Measurements from ENCODE around the gene CDH13. TPM values are rescaled to one million over a fixed set of nuclear protein-coding genes. Genes with fewer than 3 reads are reported as not detected.

The CDH13 gene
- total and polyA plus RNA-seq, 4 donors, result 58.9 to 265 (median 158) TPM

DNA sequence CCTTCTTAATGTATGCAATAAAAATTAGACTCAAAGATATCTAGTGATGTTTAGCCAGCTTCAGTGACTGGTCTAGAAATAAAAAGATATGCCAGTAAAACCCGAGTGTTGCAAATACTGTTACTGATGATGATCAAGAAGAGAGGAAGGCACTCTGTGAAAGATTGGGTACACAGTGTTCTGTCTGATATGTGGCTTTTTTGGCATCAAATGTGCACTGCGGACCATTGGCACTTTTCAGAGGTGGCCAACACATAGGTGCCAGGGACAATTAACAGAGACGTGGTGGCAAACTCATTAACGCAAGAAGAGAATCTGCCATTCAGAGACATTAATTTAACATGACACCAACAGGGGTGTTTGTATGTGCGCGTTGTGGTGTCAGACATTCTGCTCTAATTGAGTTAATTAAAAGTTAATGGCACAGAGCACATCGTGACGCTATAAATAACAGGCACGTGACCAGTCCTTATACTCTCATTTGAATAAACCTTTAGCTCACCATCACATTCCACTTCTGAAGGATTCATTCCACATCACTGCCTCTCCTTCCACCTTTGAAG lies 631.7 kb downstream of the CDH13 start:
- WGBS, 2 donors, result 93 to 97% methylated on average over 9 of the region's 9 CpGs
- Histone ChIP-seq H3K27me3 (ENCODE audit: control insufficient read depth in 1 of 2, insufficient read depth in 2 of 2, low read length in 1 of 2) (no peaks in the 10 kb centered on the region), H3K27ac (ENCODE audit: low read depth in 1 of 2, low read length in 2 of 2) (no peak overlapping the region), H3K36me3 (ENCODE audit: control insufficient read depth in 1 of 2, insufficient read depth in 2 of 2, low read length in 1 of 2) (no peaks in the 10 kb centered on the region), H3K9me3 (ENCODE audit: control insufficient read depth, low read length) (no peaks in the 10 kb centered on the region), H3K4me1 (ENCODE audit: control insufficient read depth in 1 of 2, insufficient read depth in 2 of 2, low read length in 2 of 2) (no peaks in the 10 kb centered on the region), H3K4me3 (ENCODE audit: low read length in 2 of 2) (no peak overlapping the region)
- intact Hi-C loops (cut with DNase I), result no loop called here
- ATAC-seq (ENCODE audit: low FRiP score), result no peak
- DNase-seq, result no peak

GRCh38 chr16:83266848-83267553 lies 640.2 kb downstream of the CDH13 start:
- no peak for DNase-seq
- H3K9me3 ChIP-seq (ENCODE audit: control insufficient read depth, low read length), result no peaks in the 10 kb centered on the region
- no peak for ATAC-seq (ENCODE audit: low FRiP score)
- intact Hi-C loops (cut with DNase I), result no loop called here
- no peak overlapping the region for H3K27ac ChIP-seq (ENCODE audit: low read depth in 1 of 2, low read length in 2 of 2)
- no peak overlapping the region for H3K4me3 ChIP-seq (ENCODE audit: low read length in 2 of 2)
- H3K4me1 ChIP-seq (ENCODE audit: control insufficient read depth in 1 of 2, insufficient read depth in 2 of 2, low read length in 2 of 2), result peaks cover 0 to 2% of the 10 kb centered on the region in 2 donors
- WGBS, 2 donors, result 91 to 93% methylated on average over 7 of the region's 7 CpGs
- no peaks in the 10 kb centered on the region for H3K27me3 ChIP-seq (ENCODE audit: control insufficient read depth in 1 of 2, insufficient read depth in 2 of 2, low read length in 1 of 2)
- peaks cover 2 to 4% of the 10 kb centered on the region in 2 donors for H3K36me3 ChIP-seq (ENCODE audit: control insufficient read depth in 1 of 2, insufficient read depth in 2 of 2, low read length in 1 of 2)

- no peak for ATAC-seq (ENCODE audit: low FRiP score)
Observed at GRCh38 chr16:83268169-83268568, 641.4 kb downstream of the CDH13 start.

DNA sequence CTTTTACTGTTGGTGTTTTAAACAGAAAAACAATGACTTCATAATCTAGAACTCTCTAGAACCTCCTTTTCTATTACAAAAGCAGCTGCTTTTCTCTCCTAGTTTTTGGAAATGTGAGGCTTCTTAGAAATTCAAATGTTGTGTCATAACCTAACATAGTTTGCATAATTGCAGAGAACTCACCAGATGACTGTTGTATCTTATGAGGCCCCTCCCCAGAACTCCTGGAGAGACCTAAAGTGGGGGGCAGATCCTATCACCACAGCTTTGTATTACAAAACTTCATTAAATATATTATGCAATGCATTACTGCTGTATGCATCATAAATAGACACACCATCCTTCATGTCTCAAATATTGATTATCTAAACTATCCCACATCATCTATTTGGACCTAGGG lies 642.3 kb downstream of the CDH13 start:
- Histone ChIP-seq H3K27ac (ENCODE audit: low read depth in 1 of 2, low read length in 2 of 2) (no peak overlapping the region), H3K36me3 (ENCODE audit: control insufficient read depth in 1 of 2, insufficient read depth in 2 of 2, low read length in 1 of 2) (peaks cover 2 to 6% of the 10 kb centered on the region in 2 donors), H3K4me3 (ENCODE audit: low read length in 2 of 2) (no peak overlapping the region), H3K27me3 (ENCODE audit: control insufficient read depth in 1 of 2, insufficient read depth in 2 of 2, low read length in 1 of 2) (no peaks in the 10 kb centered on the region), H3K4me1 (ENCODE audit: control insufficient read depth in 1 of 2, insufficient read depth in 2 of 2, low read length in 2 of 2) (peaks cover 0 to 2% of the 10 kb centered on the region in 2 donors), H3K9me3 (ENCODE audit: control insufficient read depth, low read length) (no peaks in the 10 kb centered on the region)
- DNase-seq, result no peak
- no peak for ATAC-seq (ENCODE audit: low FRiP score)
- intact Hi-C loops (cut with DNase I), result no loop called here

More at GRCh38 chr16:83268169-83268568, 641.4 kb downstream of the CDH13 start:
- Histone ChIP-seq H3K27ac (ENCODE audit: low read depth in 1 of 2, low read length in 2 of 2) (no peak overlapping the region), H3K27me3 (ENCODE audit: control insufficient read depth in 1 of 2, insufficient read depth in 2 of 2, low read length in 1 of 2) (no peaks in the 10 kb centered on the region), H3K36me3 (ENCODE audit: control insufficient read depth in 1 of 2, insufficient read depth in 2 of 2, low read length in 1 of 2) (peaks cover 2 to 4% of the 10 kb centered on the region in 2 donors), H3K4me3 (ENCODE audit: low read length in 2 of 2) (no peak overlapping the region), H3K9me3 (ENCODE audit: control insufficient read depth, low read length) (no peaks in the 10 kb centered on the region), H3K4me1 (ENCODE audit: control insufficient read depth in 1 of 2, insufficient read depth in 2 of 2, low read length in 2 of 2) (peaks cover 0 to 2% of the 10 kb centered on the region in 2 donors)
- no peak for DNase-seq
- intact Hi-C loops (cut with DNase I), result no loop called here
- 50 to 56% methylated on average over 3 of the region's 3 CpGs for WGBS, 2 donors

DNA sequence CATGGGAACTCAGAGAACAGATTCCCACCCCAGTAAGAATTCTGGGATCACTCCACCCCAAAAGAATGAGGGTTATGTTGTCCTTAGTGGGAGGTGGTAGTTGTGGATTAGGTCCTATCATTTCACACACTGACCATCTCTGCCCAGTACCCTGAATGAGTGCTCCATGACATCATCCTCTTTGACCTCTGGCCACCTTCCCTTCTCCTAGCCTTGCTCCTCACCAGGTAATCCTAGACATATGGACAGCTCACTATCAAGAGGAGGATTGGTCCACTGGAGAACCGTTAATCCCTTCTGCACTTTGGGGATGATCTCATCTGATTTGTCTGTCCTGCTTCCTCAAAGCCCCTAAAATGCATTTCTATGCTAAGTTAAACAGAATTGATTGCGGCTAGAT lies 642.8 kb downstream of the CDH13 start:
- H3K9me3 ChIP-seq (ENCODE audit: control insufficient read depth, low read length), result no peaks in the 10 kb centered on the region
- H3K4me3 ChIP-seq (ENCODE audit: low read length in 2 of 2), result no peak overlapping the region
- peaks cover 0 to 2% of the 10 kb centered on the region in 2 donors for H3K4me1 ChIP-seq (ENCODE audit: control insufficient read depth in 1 of 2, insufficient read depth in 2 of 2, low read length in 2 of 2)
- H3K27me3 ChIP-seq (ENCODE audit: control insufficient read depth in 1 of 2, insufficient read depth in 2 of 2, low read length in 1 of 2), result no peaks in the 10 kb centered on the region
- peaks cover 2 to 6% of the 10 kb centered on the region in 2 donors for H3K36me3 ChIP-seq (ENCODE audit: control insufficient read depth in 1 of 2, insufficient read depth in 2 of 2, low read length in 1 of 2)
- intact Hi-C loops (cut with DNase I), result no loop called here
- no peak for DNase-seq
- no peak overlapping the region for H3K27ac ChIP-seq (ENCODE audit: low read depth in 1 of 2, low read length in 2 of 2)
- no peak for ATAC-seq (ENCODE audit: low FRiP score)
- WGBS, 2 donors, result 96 to 98% methylated on average over 2 of the region's 2 CpGs

DNA sequence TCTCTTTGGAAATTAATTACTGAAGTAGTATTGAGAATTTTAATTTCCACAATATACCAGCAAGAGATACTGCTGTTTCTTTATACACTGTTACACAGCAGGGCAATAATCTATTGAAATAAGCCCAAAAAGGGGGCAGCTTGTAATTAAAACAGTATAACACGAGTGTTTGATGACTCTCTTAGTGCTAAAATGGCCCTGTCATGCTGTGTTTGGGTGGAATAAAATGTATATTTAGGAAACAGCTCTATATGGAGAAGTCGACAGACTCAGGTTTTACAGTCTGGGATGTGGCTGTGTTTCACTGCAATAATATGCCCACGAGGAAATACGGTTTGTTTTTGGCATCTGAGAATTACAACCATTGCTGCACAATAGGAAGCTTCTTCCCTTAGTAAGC lies 643.3 kb downstream of the CDH13 start:
- DNase-seq (no peak), ATAC-seq (ENCODE audit: low FRiP score) (no peak)
- no peaks in the 10 kb centered on the region for H3K27me3 ChIP-seq (ENCODE audit: control insufficient read depth in 1 of 2, insufficient read depth in 2 of 2, low read length in 1 of 2)
- peaks cover 0 to 2% of the 10 kb centered on the region in 2 donors for H3K4me1 ChIP-seq (ENCODE audit: control insufficient read depth in 1 of 2, insufficient read depth in 2 of 2, low read length in 2 of 2)
- intact Hi-C loops (cut with DNase I), result no loop called here
- 93 to 96% methylated on average over 4 of the region's 4 CpGs for WGBS, 2 donors
- no peak overlapping the region for H3K4me3 ChIP-seq (ENCODE audit: low read length in 2 of 2)
- no peak overlapping the region for H3K27ac ChIP-seq (ENCODE audit: low read depth in 1 of 2, low read length in 2 of 2)
- H3K9me3 ChIP-seq (ENCODE audit: control insufficient read depth, low read length), result no peaks in the 10 kb centered on the region
- peaks cover 2 to 6% of the 10 kb centered on the region in 2 donors for H3K36me3 ChIP-seq (ENCODE audit: control insufficient read depth in 1 of 2, insufficient read depth in 2 of 2, low read length in 1 of 2)

GRCh38 chr16:83270640-83271039 lies 643.9 kb downstream of the CDH13 start:
- Histone ChIP-seq H3K9me3 (ENCODE audit: control insufficient read depth, low read length) (no peaks in the 10 kb centered on the region), H3K36me3 (ENCODE audit: control insufficient read depth in 1 of 2, insufficient read depth in 2 of 2, low read length in 1 of 2) (peaks cover 2 to 6% of the 10 kb centered on the region in 2 donors), H3K27ac (ENCODE audit: low read depth in 1 of 2, low read length in 2 of 2) (no peak overlapping the region), H3K4me1 (ENCODE audit: control insufficient read depth in 1 of 2, insufficient read depth in 2 of 2, low read length in 2 of 2) (peaks cover 0 to 2% of the 10 kb centered on the region in 2 donors), H3K4me3 (ENCODE audit: low read length in 2 of 2) (no peak overlapping the region), H3K27me3 (ENCODE audit: control insufficient read depth in 1 of 2, insufficient read depth in 2 of 2, low read length in 1 of 2) (no peaks in the 10 kb centered on the region)
- DNase-seq, result no peak
- ATAC-seq (ENCODE audit: low FRiP score), result no peak
- 90 to 92% methylated on average over 3 of the region's 3 CpGs for WGBS, 2 donors
- intact Hi-C loops (cut with DNase I), result no loop called here

DNA sequence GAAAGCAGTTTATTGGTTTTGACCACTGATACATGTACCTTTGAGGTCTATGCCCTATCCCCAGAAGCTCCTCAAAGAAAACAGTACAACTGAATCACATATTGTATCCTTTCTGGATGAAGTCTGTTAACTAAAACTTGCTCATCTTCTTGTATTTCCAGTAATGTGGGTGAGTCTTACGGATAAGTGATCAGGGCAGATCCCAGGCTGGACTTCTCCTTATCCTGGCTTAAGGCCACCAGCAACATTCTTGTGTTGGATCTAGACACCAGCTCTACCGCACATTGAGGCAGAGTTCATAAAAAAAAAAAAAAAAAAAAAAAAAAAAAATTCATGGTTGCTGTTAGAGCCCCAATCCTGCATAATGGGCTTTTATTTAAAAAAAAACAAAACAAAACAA lies 644.4 kb downstream of the CDH13 start:
- 19 to 41% methylated on average over 2 of the region's 2 CpGs for WGBS, 2 donors
- no peak for ATAC-seq (ENCODE audit: low FRiP score)

DNA sequence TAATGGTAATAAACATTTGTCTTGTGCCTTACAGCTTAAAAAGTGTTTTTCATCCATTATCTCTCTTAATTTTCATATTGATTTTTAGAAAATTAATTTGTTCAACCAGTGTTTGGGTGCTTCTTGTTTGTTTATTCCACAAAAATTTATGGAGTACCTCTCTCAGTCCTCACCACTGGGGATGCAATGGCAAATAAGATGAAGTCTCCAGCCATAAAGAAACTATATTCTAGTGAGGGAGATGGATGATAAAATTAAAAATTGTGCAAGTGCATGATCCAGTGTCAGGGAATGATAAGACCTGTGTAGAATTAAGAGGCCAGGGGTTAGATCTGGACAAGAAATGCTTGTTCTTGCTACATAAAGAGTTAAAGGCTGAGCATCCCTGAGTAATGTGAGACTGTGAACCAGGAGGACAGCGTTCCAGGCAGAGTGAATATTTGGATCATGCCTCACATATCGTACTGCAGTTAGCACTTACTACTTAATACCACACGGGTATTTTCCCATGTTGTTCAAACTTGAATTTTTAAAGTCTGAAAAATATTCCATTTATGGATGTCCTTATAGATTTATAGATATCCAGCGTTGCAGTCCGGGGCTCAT lies 645.3 kb downstream of the CDH13 start:
- Histone ChIP-seq H3K9me3 (ENCODE audit: control insufficient read depth, low read length) (no peaks in the 10 kb centered on the region), H3K4me1 (ENCODE audit: control insufficient read depth in 1 of 2, insufficient read depth in 2 of 2, low read length in 2 of 2) (peaks cover 0 to 2% of the 10 kb centered on the region in 2 donors), H3K36me3 (ENCODE audit: control insufficient read depth in 1 of 2, insufficient read depth in 2 of 2, low read length in 1 of 2) (peaks cover 0 to 4% of the 10 kb centered on the region in 2 donors), H3K27me3 (ENCODE audit: control insufficient read depth in 1 of 2, insufficient read depth in 2 of 2, low read length in 1 of 2) (no peaks in the 10 kb centered on the region), H3K4me3 (ENCODE audit: low read length in 2 of 2) (no peak overlapping the region), H3K27ac (ENCODE audit: low read depth in 1 of 2, low read length in 2 of 2) (no peak overlapping the region)
- ATAC-seq (ENCODE audit: low FRiP score) (no peak), DNase-seq (no peak)
- intact Hi-C loops (cut with DNase I), result no loop called here
- 61% methylated on average over 5 of the region's 5 CpGs for WGBS, 2 donors

More for the DNA sequence above, 644.4 kb downstream of the CDH13 start:
- no peak for DNase-seq
- intact Hi-C loops (cut with DNase I), result no loop called here
- peaks cover 0 to 6% of the 10 kb centered on the region in 2 donors for H3K36me3 ChIP-seq (ENCODE audit: control insufficient read depth in 1 of 2, insufficient read depth in 2 of 2, low read length in 1 of 2)
- H3K4me3 ChIP-seq (ENCODE audit: low read length in 2 of 2), result no peak overlapping the region
- H3K27me3 ChIP-seq (ENCODE audit: control insufficient read depth in 1 of 2, insufficient read depth in 2 of 2, low read length in 1 of 2), result no peaks in the 10 kb centered on the region
- H3K4me1 ChIP-seq (ENCODE audit: control insufficient read depth in 1 of 2, insufficient read depth in 2 of 2, low read length in 2 of 2), result peaks cover 0 to 2% of the 10 kb centered on the region in 2 donors
- no peak overlapping the region for H3K27ac ChIP-seq (ENCODE audit: low read depth in 1 of 2, low read length in 2 of 2)
- H3K9me3 ChIP-seq (ENCODE audit: control insufficient read depth, low read length), result no peaks in the 10 kb centered on the region
